Anterior cingulate cortex (tissue), 58 donors: ENCODE data around the gene C3AR1.

ENCODE experiments used
- DNase-seq, 58 donors: peaks; one replicate each; lab custom pipeline; 2025; lab: John Stamatoyannopoulos, UW

The C3AR1 gene

DNA sequence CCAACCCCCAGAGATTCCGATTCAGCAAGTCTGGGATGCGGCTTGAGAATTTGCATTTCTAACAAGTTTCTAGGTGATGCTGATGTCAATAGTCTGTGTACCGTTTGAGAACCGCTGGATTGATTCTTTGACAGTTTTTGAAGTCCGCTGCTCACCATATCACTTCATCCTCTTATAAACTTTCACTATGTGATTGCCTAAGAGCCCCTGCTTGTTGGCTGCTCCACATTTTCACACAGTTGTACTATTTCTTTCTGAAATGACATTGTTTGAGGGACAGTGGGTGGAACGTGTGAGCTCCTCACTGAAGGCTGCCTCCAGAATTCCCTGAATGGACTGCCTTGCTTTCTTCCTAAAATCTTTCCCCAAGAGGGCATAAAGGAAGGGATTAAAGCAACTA is 7.7 kb downstream of the C3AR1 start:
- DNase-seq, result no peak

DNA sequence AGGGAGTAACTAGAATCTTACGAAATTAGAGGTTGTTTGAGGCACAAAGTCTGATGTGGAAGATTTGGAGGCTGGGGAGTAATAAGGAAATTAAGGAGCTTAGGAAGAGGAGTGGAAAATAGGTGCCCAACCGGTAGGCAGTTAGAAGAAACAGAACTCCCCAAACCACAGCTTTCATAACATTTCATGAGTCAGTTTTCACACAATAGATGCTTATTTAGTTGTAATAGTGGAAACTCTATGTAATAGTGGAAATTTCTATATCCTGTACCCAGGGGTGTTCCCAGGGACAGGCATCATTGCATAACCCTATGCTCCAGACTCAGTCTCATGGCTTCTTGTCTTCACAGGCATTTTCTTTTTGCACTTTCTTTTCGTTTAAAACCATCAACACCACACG is 8.3 kb downstream of the C3AR1 start:
- no peak for DNase-seq

DNA sequence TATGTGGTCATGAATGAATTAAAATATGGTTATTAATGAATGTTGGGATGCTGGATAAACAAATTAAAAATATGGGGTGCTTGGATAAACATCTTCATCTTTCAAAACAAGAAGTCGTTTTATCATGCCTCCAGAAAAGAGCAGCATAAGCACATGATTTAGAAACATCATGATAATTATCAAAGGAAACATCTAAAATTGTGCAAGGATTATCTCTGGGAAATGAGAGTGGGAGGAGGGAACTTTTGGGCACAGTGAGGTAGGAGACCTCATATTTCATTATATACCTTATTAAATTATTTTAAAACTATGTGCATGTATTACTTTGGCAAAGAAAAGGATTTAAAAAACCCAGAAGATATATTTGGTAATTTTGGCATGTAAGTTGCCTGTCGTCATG is 8.9 kb downstream of the C3AR1 start:
- DNase-seq, result no peak

DNA sequence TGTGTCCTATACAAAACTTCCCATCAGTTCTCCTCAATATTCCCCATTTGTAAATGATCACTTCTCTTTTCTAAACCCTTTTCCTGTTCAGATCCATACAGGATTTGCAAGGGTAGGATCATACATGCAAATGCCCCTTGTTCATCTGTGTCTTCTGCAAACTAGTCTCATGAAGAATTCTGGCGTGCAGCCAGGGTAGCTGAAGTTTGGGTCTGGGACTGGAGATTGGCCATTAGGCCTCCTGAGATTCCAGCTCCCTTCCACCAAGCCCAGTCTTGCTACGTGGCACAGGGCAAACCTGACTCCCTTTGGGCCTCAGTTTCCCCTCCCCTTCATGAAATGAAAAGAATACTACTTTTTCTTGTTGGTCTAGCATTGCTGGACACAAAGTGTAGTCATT is 11.3 kb downstream of the C3AR1 start:
- DNase-seq, result no peak

DNA sequence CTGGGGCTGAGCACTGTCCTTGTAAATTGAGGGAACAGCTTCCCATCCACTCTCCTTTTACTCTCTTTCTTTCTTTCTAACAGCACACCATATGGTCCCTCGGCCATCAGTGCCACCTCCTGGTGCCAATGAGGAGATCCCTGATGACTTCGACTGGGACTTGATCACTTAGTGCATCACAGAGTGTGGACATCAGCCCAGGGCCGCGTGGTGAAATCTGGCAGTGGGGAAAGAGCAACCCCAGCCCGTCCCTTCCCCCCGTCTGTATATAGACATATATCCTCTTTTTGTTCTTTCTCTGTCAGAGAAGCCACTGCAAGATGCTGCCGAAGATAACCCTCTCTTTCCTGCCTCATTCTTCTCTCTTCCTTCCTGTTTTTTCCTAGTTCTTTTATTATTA is 13.5 kb downstream of the C3AR1 start:
- peak in 12 of 58 donors; percentile 3 to 47 (median 22) for DNase-seq

DNA sequence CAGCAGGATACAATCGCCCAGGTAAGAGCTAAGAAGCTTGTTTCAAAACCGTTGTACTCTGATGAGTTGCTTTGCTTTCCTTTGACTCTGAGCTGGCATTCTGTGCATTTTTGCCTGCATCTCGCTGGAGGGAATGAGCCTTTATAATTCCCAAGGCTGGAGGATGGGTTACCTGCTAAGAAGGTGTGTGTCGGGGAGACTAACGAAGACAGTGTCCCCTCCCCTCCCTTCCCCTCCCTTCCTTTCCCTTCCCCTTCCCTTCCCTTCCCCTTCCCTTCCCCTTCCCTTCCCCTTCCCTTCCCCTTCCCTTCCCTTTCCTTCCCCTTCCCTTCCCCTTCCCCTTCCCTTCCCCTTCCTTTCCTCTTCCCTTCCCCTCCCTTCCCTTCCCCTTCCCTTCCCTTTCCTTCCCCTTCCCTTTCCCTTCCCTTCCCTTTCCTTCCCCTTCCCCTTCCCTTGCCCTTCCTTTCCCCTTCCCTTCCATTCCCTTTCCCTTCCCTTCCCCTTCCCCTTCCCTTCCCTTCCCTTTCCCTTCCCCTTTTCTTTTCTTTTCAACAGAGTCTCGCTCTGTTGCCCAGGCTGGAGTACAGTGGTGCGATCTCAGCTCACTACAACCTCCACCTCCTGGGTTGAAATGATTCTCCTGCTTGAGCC is 15.4 kb downstream of the C3AR1 start:
- no peak for DNase-seq

DNA sequence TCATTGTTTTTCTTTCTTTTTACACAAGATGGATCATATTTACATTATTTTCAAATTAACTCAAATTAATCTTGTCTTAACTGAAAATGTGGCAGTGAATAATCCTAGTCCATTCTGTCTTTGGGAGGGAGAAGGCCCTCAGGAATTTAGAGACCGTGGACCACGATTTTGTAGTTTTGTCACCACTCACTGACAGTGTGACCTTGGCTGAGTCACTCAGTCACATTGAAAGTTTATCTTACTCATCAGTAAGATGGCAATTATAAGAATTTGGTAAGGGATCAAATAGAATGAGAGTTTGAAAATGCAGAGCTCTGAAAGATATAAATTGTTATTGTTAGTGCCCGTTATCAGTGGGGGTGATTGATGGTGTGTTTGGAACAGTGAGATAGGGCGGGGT is 17.3 kb downstream of the C3AR1 start:
- DNase-seq, result no peak

DNA sequence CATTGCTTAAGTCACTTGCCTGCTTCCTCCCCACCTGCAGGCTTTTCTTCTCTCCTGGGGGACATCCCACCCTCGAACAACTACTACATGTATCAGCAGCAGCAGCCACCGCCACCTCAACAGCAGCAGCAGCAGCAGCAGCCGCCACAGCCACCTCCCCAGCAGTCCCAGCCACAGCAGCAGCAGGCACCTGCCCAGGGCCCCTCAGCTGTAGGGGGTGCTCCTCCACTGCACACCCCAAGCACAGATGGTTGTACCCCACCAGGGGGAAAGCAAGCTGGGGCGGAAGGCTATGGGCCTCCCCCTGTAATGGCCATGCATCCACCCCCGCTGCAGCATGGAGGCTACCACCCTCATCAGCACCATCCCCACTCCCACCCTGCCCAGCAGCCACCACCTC is 18.3 kb downstream of the C3AR1 start:
- no peak for DNase-seq

DNA sequence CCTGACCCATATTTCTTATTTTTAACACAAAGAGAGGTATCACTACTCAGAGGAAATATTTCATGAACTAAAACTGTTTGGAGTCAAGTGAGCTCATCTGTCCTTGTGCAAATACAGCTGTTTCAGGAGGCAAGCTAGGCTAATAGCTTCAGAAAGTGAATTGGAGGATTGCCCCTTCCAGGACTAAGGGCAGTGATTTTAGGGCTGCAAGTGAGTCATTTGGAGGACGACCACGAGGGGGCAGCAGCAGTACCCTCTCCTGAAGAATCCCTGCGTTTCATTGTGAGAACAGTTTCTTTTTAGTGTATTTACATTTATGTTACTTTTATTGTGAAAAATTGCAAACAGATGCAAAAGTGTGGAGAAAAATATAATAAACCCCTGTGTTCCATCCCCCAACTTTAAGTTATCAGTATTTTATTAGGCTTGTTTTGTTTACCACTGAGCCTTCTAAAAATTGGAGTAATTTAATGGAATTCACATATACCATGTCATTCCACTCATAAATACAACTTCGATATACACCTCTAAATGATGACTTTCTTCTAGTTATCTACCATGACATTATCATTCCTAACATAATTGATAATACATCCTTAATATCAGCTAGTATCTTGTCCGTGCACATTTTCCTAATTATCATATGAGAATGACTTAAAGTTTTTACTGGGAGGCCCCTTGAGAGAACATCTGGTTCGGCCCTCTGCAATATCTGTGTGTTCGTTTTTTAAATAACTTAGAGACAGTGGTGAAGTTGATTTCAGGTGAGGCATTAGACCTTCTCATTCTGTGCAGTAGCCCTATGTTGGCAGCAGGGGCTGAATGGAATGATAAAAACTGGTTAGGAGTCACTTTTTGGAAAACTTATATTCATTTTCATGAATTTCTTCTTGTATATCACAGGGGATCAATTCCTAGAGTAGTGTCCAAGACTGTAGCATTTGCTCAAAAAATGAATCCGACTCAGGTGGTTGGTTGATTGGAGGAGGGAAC is 19.9 kb downstream of the C3AR1 start:
- DNase-seq, result peak in 51 of 58 donors; percentile 1 to 84 (median 42)

DNA sequence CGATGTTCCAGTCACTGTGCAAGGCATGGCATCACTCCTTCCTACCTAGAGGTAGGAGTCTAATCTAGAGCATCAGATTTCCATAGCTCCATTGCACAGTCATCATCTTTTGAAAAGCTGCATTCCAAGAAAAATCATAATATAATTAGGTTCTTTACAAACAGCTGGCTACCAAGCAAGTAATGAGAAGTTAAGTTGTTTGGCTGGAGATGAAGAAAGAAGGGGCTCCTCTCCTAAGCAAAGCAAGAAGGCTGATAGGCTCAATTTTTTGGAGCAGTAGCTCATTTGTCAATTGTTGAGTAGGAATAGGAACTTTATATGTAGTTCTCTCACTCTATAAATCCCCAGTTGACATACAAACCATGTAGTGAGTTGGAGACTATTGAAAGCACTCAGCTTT is 25.4 kb downstream of the C3AR1 start:
- DNase-seq, result no peak

DNA sequence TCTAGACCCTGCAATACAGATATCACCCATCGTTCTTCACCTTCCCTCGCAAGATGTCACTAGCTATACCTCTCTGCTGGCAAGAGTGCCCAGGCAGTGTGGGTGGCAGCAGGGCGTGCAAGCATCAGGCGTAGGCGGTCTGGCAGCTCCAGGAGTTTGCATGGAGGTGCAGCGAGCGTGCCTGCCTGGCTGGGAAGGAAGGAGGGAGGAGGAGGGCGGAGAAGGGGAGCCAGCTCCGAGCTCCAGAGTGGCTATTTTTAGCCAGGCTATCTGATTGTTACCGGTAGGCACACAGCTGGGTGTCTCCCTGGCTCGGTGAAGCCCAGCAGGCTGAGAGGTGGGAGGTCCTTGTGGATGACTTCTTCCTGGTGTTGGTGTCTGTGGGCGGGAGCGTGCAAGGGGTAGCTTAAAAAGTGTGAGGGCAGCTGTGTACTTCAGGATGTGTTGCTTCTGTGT is 27.5 kb downstream of the C3AR1 start:
- DNase-seq, result peak in 36 of 58 donors; percentile 11 to 79 (median 35)

DNA sequence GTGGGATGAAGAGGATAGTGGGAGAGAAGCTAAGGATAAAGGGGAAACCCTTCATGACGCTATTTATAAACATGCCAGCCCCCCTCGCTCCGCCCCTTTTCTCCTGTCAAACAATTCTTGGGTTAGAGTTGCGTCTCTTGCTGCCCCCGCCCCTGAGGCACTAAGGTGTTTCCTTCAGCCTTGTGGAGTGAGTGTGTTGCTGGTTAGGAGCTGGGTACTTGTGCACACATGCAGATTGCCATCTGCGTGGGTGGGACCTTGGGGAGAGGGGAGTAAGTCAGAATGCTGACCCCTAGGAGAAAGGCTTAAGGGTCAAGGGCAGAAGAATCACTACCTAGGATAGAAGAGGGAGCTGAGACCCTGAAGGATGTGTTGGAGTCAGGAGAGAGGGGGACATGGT is 28.2 kb downstream of the C3AR1 start:
- DNase-seq, result no peak

DNA sequence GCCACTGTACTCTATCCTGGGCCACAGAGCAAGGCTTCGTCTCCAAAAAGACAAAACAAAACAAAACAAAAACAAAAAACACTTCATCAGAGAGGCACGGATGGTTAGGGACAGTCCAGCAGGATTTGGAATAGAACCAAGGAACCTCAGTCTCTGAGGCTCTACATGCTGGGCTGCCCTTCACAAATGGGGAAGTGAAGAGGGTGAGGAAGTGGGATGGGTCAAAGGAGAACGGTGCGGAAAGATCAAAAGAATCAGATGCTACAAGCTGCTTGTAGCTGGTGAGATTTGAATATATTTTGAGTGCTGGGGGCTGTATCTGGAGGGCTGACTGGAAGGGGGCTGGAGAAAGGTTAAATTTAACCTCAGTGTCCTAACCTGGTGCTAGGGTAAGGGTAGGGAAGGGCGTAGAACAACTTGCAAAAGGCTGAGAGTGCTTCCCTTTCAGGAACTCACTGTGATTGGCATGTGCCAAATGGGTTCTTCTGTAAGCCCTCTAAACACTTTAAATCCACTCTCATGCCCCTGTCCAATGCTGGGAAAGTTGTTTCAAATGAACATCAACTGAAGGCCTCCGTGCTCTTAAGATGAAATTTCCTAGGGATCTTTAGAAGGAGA is 29.0 kb downstream of the C3AR1 start:
- DNase-seq, result no peak

DNA sequence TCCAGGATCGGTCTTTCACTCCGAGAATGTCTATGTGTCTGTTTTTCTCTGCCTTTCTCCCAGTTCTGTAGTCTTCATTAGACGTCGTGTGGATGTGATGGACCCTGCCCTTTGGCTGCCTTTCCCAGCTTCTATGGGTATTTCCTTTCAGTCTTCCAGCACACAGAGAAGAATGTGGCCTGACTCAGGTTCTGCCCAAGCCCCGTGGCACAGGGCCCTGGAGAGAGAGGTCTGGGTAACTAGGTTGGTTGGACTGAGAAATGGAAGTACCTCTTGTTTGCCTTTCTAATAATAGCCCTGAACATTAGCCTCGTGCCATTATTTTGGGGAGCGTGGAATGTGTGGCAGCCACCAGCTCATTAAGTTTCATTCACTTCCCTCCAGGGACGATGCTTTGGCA is 29.8 kb downstream of the C3AR1 start:
- DNase-seq, result no peak

DNA sequence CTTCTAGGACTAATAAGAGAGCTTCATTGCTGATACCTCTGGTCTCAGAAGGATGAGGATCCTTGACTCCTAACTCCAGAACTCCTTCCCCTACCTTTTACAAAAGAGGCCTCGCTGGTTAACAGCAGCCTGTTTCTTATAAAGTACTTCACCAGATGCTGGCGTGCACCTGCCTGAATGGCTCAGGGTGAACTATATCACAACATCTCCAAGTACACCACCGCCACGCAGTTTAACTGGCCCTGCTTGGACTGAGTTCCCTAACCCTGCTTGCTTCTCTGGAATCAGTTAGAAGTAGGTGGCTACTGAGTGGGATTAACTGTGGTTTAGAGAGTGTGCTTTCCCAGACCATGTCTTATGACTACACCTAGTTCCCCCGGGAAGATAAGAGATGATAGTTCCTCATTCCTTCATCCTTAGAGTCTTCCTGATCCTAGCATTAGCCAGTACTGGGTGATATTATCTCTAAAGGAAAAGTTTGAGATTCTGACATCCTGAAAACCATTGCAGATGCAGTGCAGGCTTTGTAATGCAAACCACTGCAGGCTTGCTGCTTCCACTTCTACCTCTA is 30.6 kb downstream of the C3AR1 start:
- no peak for DNase-seq

DNA sequence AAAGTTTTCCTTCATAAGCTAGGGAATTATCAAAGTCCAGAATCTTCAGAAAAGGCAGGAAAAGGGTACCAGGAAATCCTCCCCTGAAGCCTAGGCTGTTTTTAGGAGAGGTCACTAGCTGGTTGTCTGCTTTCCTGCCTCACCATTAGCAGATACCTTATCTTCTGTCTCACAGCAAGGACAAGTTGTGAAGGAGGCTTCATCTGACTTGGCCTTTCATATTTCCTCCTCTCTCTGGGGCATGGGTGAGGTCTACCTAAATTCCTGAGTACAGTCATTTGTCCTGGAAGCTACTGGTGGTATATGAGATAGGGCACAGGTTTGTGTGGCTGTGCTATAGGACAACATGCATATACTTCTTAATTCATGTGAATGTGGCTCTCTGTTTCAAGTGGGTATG is 31.4 kb downstream of the C3AR1 start:
- no peak for DNase-seq

DNA sequence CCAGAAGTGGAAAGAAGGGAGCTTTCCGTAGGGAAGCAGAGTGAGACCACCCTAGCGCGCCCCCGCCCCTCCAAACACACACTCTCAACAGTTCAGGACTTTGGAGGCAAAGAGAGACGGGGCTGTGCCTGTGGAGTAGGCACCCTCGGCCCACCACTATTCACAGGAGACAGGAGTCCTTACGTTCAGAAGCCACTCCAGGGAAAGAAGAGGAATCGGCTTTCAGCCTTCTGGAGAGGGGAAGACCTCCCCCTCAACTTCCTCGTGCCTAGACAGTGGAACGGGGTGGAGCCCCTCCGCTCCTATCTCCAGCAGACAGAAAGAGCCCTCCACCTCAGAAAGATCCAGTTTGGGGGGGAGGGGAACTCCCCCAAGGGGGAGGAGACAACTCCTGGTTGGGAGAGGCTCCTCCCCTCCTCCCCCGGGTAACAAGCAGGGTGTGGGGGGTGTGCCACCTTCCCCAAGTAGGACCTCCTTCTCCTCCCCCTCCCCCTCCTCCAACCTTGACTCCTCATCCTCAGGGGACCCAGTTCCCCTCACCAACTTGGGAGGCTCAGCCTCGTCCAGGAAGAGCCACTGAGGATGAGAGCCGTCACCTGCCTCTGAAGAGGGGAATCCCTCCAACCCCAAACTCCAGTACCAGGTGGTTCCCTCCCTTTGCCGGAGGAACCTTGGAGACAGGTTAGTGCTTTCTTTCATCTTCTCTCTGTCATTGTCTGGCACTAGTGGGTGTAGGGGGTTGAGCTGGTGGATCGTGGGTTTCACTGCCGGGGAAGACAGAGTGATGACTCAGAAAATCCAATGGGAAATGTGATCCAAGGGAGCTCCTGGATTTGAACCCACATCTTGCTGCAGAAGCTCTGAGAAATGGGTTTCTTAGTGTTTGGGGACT is 32.8 kb downstream of the C3AR1 start:
- DNase-seq, result peak in 36 of 58 donors; percentile 4 to 75 (median 40)

DNA sequence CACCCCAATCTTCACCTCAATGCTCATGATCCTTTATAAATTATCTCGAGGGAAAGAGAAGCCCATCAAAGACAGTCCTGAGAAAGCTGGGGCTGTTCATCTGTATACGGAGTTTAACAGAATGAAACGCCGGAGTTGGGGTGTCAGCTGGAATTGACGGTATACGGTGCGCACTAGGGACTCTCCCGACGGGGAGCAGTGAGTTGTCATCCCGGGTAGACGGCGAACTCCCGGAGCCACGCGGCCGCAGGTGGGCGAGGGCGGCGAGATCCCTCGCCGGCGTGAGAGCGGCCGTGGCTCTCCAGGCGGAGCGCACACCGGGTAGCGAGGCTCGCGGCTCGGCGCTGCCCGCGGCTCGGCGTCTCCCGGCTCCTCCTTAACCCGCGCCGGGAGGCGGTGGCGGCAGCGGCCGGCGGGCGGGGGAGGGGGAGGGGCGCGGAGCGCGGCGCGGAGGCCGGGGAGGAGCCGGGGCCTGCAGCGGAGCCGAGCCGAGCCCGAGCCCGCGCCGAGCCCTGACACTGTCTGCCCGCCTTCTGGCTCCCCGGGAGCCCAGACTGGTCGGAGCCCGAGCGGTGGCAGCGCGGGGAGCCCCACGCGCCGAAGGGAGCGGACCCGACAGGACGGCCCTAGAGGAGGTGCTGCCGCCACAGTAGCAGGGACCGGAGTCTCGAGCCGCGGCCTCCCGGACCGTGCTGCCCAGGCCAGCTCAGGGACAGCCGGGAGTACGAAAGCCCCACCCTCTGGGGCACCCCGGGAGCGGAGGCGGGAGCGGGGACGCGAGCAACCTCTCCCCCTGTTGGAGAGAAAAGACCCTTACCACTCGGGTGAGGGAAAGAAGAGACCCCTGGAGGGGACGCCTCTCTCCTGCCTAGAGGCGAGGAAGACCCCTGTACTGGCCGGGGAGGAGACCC is 33.7 kb downstream of the C3AR1 start, which contains the start of gene FOXJ2:
Gene FOXJ2 (plus strand): TSS at position 475 of the 911 bp plus-strand sequence. CDS start 7,117 bp downstream, outside the sequence.
- DNase-seq, result peak in 55 of 58 donors; percentile 30 to 83 (median 69)

DNA sequence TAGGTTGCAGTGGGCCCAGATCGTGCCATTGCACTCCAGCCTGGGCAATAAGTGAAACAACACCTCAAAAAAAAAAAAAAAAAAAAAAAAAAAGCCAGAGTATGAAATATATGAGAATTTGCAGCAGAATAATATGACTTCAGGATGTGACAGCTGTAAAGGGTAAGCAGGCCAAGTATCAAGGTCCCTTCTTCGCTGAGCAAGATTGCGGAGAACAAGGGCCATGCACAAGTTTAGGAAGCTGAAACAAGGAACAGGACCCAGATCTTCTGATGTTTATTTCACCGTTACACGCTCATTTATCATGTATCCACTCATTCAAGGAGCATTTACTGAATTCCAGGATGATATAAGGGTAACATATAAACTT is 34.3 kb downstream of the C3AR1 start:
- DNase-seq, result no peak
